Left colon (tissue), 2 donors: ENCODE data around the gene LSM12. TPM values are rescaled to one million over a fixed set of nuclear protein-coding genes. Genes with fewer than 3 reads are reported as not detected.

Experiments used
- ATAC-seq: fragments of 200-7000 bp; cut with Tn5 transposase; one replicate; pipeline ENCODE4 v1.9.1; 2020; ENCODE audit warnings: mild to moderate bottlenecking, moderate library complexity
- DNase-seq, 2 donors: peaks; one replicate each; pipeline ENCODE4 v3.0.0-alpha.2; 2020
- intact Hi-C, 2 donors: fragments of 100-400 bp; cut with DNase I in 1 of 2; cut with micrococcal nuclease in 1 of 2; formaldehyde crosslinking; loops; one replicate each; pipeline versions ENCODE4 v1.11.2 to v1.14.0; 2022; cut with DNase I, micrococcal nuclease
- total RNA-seq, 2 donors: library from RNA; stranded (reverse); fragmentation: NEBNext Ultra II Directional; extraction: Animal tissue kit (Norgen Biotek cat#: 25700); gene quantifications; one replicate each; pipeline ENCODE4 v1.2.1, GENCODE V29; 2021
- donor health status: DM: no; HTN: no; CAD: no.
- donor health status: DM: yes; HTN: yes; CAD: no.

The LSM12 gene
- total RNA-seq, 2 donors from 2014 or later = 43.4 to 59.7 TPM

DNA sequence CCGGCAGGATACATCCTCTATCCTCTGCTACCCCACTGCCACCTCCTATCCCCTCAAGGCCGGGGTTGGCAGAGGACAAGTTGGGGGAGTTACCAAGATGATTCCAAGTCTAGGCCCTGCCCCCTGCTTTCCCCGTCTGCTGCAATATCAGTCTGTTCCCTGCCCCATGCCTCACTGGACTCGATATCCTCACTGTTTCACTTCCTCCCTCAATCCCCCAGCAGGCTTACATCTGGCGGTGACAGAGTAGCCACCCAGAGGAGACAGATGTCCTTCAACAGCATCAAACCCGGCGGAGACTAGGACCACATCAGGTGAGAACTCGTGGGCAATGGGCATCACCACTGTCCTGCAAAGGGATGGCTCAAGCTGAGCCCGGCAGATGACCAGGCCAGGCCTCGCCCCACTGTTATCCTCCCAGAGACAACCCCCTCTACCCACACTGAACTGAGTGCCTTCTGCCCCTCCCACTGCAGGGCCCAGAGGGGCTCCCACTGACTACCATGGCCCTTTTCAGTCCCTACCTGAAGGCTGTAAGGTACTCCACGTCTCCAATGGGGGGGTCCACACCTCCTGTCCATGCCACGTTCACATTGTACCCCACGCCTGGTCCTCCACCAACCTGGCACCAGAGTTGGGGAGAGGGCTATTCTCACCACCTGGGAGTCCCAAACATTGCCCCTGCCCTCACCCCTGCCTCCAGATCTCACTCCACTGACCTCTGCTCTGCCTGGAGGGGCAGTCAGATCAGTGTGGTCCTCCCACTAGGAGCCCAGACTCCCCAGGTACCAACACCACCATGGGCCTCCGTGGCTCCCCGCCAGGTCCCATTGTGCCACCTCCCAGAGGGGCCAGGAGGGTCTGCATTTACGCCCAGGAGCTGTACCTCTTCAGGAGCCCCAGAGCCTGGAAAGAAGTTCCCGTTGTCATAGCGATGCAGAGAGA is 13.7 kb upstream of the LSM12 start:
- ATAC-seq (no peak), DNase-seq (no peak)
- intact Hi-C loops = no loop called here

GRCh38 chr17:44078412-44078811 is 11.9 kb upstream of the LSM12 start:
- ATAC-seq = no peak

DNA sequence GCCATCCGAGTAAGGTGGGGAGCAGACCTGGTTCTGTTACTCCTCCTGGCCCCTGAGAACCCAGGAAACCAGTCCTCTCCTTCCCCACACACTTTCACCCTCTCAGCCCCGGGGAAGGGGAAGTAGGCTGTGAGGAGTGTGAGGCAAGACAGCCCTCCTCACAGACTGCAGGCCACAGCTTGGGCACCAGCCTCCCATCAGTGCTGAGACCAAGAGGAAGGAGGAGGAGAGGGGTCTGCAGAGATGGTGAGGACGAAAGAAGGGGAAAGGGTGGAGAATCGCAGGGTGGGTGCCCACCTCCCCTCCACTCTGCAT is 11.1 kb upstream of the LSM12 start:
- ATAC-seq (no peak), DNase-seq (no peak)
- intact Hi-C loops = no loop called here

More at GRCh38 chr17:44078412-44078811, 11.9 kb upstream of the LSM12 start:
- DNase-seq = no peak
- intact Hi-C loops = no loop called here

- no peak for DNase-seq
- intact Hi-C loops = no loop called here
- no peak for ATAC-seq
Observed at GRCh38 chr17:44076716-44077594, 10.5 kb upstream of the LSM12 start.

GRCh38 chr17:44075598-44076293 is 9.3 kb upstream of the LSM12 start:
- DNase-seq (no peak), ATAC-seq (no peak)
- intact Hi-C loops = no loop called here

DNA sequence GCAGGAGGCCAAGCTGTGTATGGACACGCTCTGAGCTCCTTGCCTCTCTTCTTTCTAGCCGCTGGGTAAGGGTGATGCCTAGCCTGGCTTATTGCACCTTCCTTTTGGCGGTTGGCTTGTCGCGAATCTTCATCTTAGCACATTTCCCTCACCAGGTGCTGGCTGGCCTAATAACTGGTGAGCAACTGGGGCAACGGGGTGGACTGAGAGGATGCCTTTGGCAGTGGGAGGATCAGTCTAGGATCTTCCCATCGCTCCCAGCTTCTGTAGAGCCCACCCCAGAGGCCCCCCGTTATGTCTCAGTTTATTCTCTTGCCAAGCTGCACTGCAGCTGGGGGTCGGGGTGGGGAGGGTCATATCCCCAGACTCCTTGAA is 8.4 kb upstream of the LSM12 start:
- intact Hi-C loops = no loop called here
- ATAC-seq = no peak
- DNase-seq = no peak

- ATAC-seq (no peak), DNase-seq (no peak)
- intact Hi-C loops = no loop called here
Observed at GRCh38 chr17:44074231-44074910, 7.9 kb upstream of the LSM12 start.

DNA sequence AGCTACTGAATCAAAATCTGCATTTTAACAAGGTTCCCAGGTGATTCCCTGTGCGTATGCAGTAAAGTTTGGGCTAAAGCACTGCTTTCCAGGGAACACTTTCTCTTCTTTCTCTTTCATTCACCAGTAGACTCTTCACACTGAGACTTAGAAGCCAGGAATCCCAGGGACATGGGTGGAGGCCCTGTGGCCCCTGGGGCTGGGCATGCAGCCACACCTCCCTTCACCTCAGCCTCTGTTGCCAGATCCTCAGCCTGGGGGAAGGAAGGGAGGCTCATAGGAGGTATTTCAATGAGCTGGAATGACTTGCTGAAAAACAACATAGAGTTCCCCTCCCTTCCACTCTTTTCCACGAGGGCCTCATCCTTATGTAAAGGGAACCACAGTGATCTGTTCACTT is 5.3 kb upstream of the LSM12 start:
- DNase-seq (no peak), ATAC-seq (no peak)
- intact Hi-C loops = no loop called here

DNA sequence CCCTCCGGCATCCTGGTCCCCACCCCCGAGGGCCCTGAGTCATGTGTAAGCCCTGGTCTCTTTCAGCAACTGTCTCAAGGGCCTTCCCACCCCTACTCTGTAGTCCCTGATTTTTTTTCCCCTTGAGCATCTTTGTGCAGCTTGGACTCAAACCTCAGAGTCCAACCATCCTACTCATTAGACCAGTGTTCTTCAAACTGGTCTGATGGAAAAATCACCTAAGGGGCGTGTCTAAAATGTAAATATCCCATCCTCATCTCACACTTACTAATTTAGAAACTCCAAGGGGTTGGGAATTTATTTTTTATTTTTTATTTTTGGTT is 4.7 kb upstream of the LSM12 start:
- ATAC-seq = no peak
- intact Hi-C loops = no loop called here
- no peak for DNase-seq

DNA sequence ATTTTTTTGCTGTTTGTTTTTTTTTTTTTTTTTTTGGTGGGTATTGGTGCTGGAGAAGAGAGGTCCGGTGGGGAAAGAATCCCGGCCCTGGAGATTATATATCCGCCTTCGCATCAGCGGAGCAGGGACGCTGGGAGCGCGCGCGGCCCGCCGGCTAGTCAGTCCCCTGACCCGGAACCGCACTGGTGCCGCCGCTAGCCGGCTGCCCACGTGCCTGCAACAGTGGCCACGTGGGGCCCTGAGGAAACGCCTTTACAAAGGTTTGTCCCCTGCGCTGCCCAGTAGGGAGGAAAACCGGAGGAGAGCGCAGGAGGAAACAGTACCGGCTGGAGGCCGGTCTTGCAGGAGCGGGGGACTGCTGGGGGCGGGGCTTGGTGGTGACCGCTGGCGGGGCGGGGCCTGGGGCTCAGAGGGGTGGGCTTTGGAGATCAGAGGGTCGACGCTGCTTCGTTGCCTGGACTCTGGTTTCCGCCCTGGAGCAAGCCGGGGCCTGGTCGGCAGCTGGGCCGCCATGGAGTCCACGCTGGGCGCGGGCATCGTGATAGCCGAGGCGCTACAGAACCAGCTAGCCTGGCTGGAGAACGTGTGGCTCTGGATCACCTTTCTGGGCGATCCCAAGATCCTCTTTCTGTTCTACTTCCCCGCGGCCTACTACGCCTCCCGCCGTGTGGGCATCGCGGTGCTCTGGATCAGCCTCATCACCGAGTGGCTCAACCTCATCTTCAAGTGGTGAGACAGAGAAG is 4.2 kb upstream of the LSM12 start, which contains the start of gene G6PC3:
G6PC3 (plus strand) TSS at position 281 of the 743 bp plus-strand sequence; CDS start at position 512, 231 bp downstream.
- ATAC-seq (peak; percentile 84), DNase-seq (peak; percentile 94 to 97)
- intact Hi-C loops = no loop called here

DNA sequence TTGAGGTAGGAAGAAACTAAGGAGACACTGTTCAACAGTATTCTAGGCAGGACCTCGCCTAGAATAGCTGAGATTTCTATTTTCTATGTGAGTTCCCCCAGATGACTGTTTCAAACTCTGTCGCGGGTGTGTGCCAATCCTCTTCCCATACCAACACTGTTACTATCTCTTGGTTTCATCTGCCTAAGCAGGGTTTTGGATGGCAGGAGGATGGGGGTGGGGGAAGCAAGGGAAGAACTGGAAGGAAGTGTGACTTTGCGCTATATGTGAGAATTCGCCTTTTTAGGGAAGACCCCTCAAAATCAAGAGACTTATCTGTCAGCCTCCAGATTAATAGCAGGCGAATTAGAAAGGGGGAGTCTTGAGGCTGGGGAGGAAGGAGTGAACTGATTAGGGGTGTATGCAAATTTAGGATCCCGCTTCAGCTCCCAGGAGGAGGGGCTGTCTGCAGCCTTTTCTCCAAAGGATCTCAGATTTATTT is 3.5 kb upstream of the LSM12 start:
- intact Hi-C loops = no loop called here
- DNase-seq (no peak), ATAC-seq (no peak)

DNA sequence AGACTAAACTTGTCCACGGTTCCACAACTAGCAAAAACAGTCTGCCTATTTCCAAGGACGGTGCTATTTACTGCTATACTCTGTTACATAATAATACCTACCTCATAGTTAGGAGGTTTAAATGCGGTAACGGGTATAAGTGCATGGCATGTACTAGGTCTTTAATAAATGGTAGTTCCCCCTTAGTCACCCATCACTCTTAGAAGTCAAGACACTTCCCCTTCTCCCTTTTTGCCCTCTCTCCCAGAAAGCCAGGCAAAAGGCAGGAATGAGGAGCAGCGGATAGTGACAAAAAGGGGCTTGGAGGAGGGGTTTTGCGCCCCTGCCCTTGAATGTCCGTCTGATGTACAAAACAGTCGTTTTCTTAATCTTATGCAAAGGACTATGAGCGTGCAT is 1.1 kb upstream of the LSM12 start:
- intact Hi-C loops = no loop called here
- ATAC-seq = no peak
- DNase-seq = no peak

DNA sequence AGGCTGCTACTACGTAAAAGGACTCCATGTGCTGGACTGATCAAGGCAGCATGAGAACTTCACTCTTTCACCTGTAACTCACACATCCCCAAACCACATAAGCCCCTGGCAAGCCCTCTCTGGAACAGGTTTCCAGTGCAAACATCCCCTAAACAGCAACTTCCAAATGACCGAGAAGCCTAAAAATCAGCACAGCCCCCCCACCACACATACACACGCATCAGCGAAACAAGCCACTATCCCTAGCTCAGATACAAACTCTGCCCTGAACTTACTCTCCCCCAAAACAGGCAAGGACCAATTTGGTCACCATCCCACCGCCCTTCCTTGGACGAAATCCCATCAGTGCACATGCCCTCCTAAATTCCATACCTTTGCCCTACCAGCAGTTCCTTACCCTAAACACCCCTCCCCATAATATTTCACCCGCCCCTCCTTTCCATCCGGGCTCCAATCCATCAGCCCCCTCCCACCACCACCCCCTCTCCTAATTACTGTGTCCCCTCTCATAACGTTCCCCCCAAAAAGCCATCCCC is 735 bp downstream of the LSM12 start:
- no peak for DNase-seq
- ATAC-seq = no peak
- intact Hi-C loops = no loop called here

GRCh38 chr17:44063704-44064639 is 2.5 kb downstream of the LSM12 start:
- ATAC-seq (no peak), DNase-seq (no peak)
- intact Hi-C loops = no loop called here

GRCh38 chr17:44062871-44063270 is 3.6 kb downstream of the LSM12 start:
- DNase-seq = no peak
- intact Hi-C loops = no loop called here
- ATAC-seq = no peak

GRCh38 chr17:44061446-44061845 is 5.0 kb downstream of the LSM12 start:
- no peak for ATAC-seq
- no peak for DNase-seq
- intact Hi-C loops = no loop called here
